Neuronal stem cell (in vitro differentiated cells): Measurements from ENCODE around the gene EHMT2.
"Not testable (repeated sequence)": the region's sequence is repeated elsewhere in the genome, so short reads cannot be mapped to it uniquely, and the experiment has no call there.

Source experiments
- DNase-seq: peaks from one replicate; pipeline ENCODE4 v3.0.0-alpha.2; 2013; ENCODE audit warnings: low spot score
- H2AFZ ChIP-seq: one replicate; pipeline ENCODE4 v1.6.1; 2013; ENCODE audit warnings: mild to moderate bottlenecking, low read length, inconsistent platforms
- H2AK5ac ChIP-seq: 2 replicates; pipeline ENCODE4 v1.6.1; 2013; ENCODE audit warnings: low read depth, mild to moderate bottlenecking, inconsistent platforms, low read length, moderate library complexity, mixed read lengths
- H2BK120ac ChIP-seq: 2 replicates; pipeline ENCODE4 v1.6.1; 2013; ENCODE audit warnings: low read depth, mild to moderate bottlenecking, inconsistent platforms, low read length, moderate library complexity, mixed read lengths
- H2BK12ac ChIP-seq: one replicate; pipeline ENCODE4 v1.6.1; 2013; ENCODE audit warnings: low read length, inconsistent platforms
- H2BK15ac ChIP-seq: 2 replicates; pipeline ENCODE4 v1.6.1; 2013; ENCODE audit warnings: mild to moderate bottlenecking, low read length, inconsistent platforms, mixed read lengths
- H2BK5ac ChIP-seq: one replicate; pipeline ENCODE4 v1.6.1; 2013; ENCODE audit warnings: inconsistent platforms, mild to moderate bottlenecking, low read length, moderate library complexity
- H3K14ac ChIP-seq: one replicate; pipeline ENCODE4 v1.6.1; 2013; ENCODE audit warnings: low read length, inconsistent platforms
- H3K18ac ChIP-seq: 2 replicates; pipeline ENCODE4 v1.6.1; 2013; ENCODE audit warnings: low read length, inconsistent platforms
- H3K23ac ChIP-seq: 2 replicates; pipeline ENCODE4 v1.6.1; 2013; ENCODE audit warnings: low read depth, mild to moderate bottlenecking, mixed read lengths, low read length, inconsistent platforms; ENCODE audit not compliant: poor library complexity
- H3K27ac ChIP-seq: replicated peaks from 3 replicates; pipeline ENCODE4 v1.5.1; 2013; ENCODE audit warnings: low read length, inconsistent platforms
- H3K27me3 ChIP-seq, 3 experiments: 2 replicates each; pipeline ENCODE4 v1.6.1; 2013; ENCODE audit warnings: low read length in 3 of 3, mild to moderate bottlenecking in 2 of 3, inconsistent platforms in 1 of 3, low read depth in 1 of 3, mixed read lengths in 1 of 3, moderate library complexity in 1 of 3; ENCODE audit not compliant: control insufficient read depth in 3 of 3, insufficient read depth in 3 of 3
- H3K36me3 ChIP-seq, 2 donors: replicated peaks in 1 of 2; 2 replicates each; pipeline ENCODE4 v1.6.1; 2013; ENCODE audit warnings: low read length in 2 of 2; ENCODE audit not compliant: control insufficient read depth in 2 of 2, insufficient read depth in 2 of 2
- H3K4ac ChIP-seq: 2 replicates; pipeline ENCODE4 v1.6.1; 2013; ENCODE audit warnings: inconsistent platforms, mild to moderate bottlenecking, low read length, moderate library complexity
- H3K4me1 ChIP-seq, 2 donors: 1 replicate in 1 of 2; 2 replicates in 1 of 2; pipeline ENCODE4 v1.6.1; 2013; ENCODE audit warnings: low read length in 2 of 2, low read depth in 1 of 2; ENCODE audit not compliant: control insufficient read depth in 2 of 2, insufficient read depth in 1 of 2
- H3K4me2 ChIP-seq: one replicate; pipeline ENCODE4 v1.6.1; 2013; ENCODE audit warnings: mild to moderate bottlenecking, low read length, inconsistent platforms; ENCODE audit not compliant: insufficient read depth, poor library complexity, severe bottlenecking
- H3K4me3 ChIP-seq, 2 donors: 2 replicates each; pipeline ENCODE4 v1.5.1; 2013; ENCODE audit warnings: low read length in 2 of 2, mild to moderate bottlenecking in 2 of 2, inconsistent platforms in 1 of 2, moderate library complexity in 1 of 2
- H3K79me1 ChIP-seq: one replicate; pipeline ENCODE4 v1.6.1; 2013; ENCODE audit warnings: low read depth, mild to moderate bottlenecking, inconsistent platforms, low read length, moderate library complexity
- H3K9ac ChIP-seq: one replicate; pipeline ENCODE4 v1.6.1; 2013; ENCODE audit warnings: mild to moderate bottlenecking, low read depth, low read length, inconsistent platforms; ENCODE audit not compliant: poor library complexity
- H3K9me3 ChIP-seq, 2 donors: replicated peaks in 1 of 2; 2 replicates each; pipeline versions ENCODE3 to v1.6.1; 2013; ENCODE audit warnings: low read length in 2 of 2, mild to moderate bottlenecking in 2 of 2, inconsistent platforms in 1 of 2, low read depth in 1 of 2, mixed read lengths in 1 of 2, moderate library complexity in 1 of 2; ENCODE audit not compliant: control insufficient read depth in 2 of 2, insufficient read depth in 1 of 2
- H4K8ac ChIP-seq: one replicate; pipeline ENCODE4 v1.6.1; 2013; ENCODE audit warnings: low read depth, mild to moderate bottlenecking, inconsistent platforms, low read length, moderate library complexity
- H4K91ac ChIP-seq: one replicate; pipeline ENCODE4 v1.6.1; 2013; ENCODE audit warnings: low read length, low read depth, mild to moderate bottlenecking, inconsistent platforms; ENCODE audit not compliant: poor library complexity
- WGBS, 2 donors: extraction: QIAGEN DNeasy Blood & Tissue Kit; methylation state at CpG; one replicate each; pipeline ENCODE4 v1.1.7; 2013; ENCODE audit warnings: missing lambda C conversion rate in 2 of 2, mixed read lengths in 1 of 2; ENCODE audit not compliant: insufficient read length in 2 of 2, insufficient replicate concordance in 1 of 2; ENCODE audit errors: extremely low coverage in 2 of 2; 5-methylcytosine and 5-hydroxymethylcytosine counted together

EHMT2 gene

GRCh38 chr6:31908791-31909190 is 11.3 kb upstream of the EHMT2 start:
- Histone ChIP-seq H3K4me2 (no peak overlapping the region), H3K23ac (no peak overlapping the region), H2AFZ (no peak overlapping the region), H3K36me3 (no peaks in the 10 kb centered on the region), H3K27ac (no peak overlapping the region), H4K91ac (no peak overlapping the region), H3K14ac (no peak overlapping the region), H3K4me3 (no peak overlapping the region), H2BK15ac (no peak overlapping the region), H3K79me1 (no peaks in the 10 kb centered on the region), H2BK120ac (no peak overlapping the region), H4K8ac (no peak overlapping the region), H3K27me3 (peaks cover 0 to 3% (median 0%) of the 10 kb centered on the region in 3 experiments), H3K9me3 (no peaks in the 10 kb centered on the region), H3K9ac (no peak overlapping the region), H2BK5ac (no peak overlapping the region), H3K4ac (no peak overlapping the region), H2AK5ac (no peak overlapping the region), H2BK12ac (no peak overlapping the region), H3K18ac (no peak overlapping the region), H3K4me1 (peaks cover 6 to 8% of the 10 kb centered on the region in 2 donors)
- DNase-seq = no peak
- WGBS, 2 donors = no CpG with 5 or more reads among the region's 4 CpGs

DNA sequence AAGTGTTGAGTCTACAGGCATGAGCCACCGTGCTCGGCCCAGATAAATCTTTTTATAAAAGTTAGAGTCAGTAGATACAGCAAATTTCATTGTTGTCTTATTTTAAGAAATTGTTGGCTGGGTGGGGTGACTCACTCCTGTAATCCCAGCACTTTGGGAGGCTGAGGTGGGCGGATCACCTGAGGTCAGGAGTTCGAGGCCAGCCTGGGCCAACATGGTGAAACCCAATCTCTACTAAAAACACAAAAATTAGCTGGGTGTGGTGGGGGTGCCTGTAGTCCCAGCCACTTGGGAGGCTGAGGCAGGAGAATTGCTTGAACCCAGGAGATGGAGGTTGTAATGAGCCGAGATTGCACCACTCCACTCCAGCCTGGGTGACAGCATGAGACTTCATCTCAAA is 10.8 kb upstream of the EHMT2 start:
- H3K14ac ChIP-seq, H2AFZ ChIP-seq, H2BK12ac ChIP-seq, H2BK120ac ChIP-seq, H2BK15ac ChIP-seq, DNase-seq, H2BK5ac ChIP-seq, H2AK5ac ChIP-seq, H4K91ac ChIP-seq, H3K9ac ChIP-seq, H3K27me3 ChIP-seq, H3K4ac ChIP-seq, H4K8ac ChIP-seq, H3K4me3 ChIP-seq, H3K4me2 ChIP-seq, H3K27ac ChIP-seq, H3K79me1 ChIP-seq, H3K23ac ChIP-seq, H3K36me3 ChIP-seq, H3K4me1 ChIP-seq, H3K9me3 ChIP-seq, H3K18ac ChIP-seq: not testable (repeated sequence)
- WGBS, 2 donors = no CpG with 5 or more reads among the region's 5 CpGs

GRCh38 chr6:31907158-31907813 is 9.8 kb upstream of the EHMT2 start:
- peaks cover 11 to 12% of the 10 kb centered on the region in 2 donors for H3K4me1 ChIP-seq
- H2AFZ ChIP-seq = no peak overlapping the region
- no peaks in the 10 kb centered on the region for H3K79me1 ChIP-seq
- H3K4me3 ChIP-seq = no peak overlapping the region
- H3K9ac ChIP-seq = no peak overlapping the region
- no peak overlapping the region for H4K8ac ChIP-seq
- H3K14ac ChIP-seq = no peak overlapping the region
- no peak overlapping the region for H2BK15ac ChIP-seq
- no peak overlapping the region for H2AK5ac ChIP-seq
- H3K4me2 ChIP-seq = peak overlapping the region; percentile 4
- no peak for DNase-seq
- no peaks in the 10 kb centered on the region for H3K9me3 ChIP-seq
- H3K27me3 ChIP-seq = peaks cover 0 to 3% (median 0%) of the 10 kb centered on the region in 3 experiments
- no peaks in the 10 kb centered on the region for H3K36me3 ChIP-seq
- no peak overlapping the region for H3K18ac ChIP-seq
- no peak overlapping the region for H2BK120ac ChIP-seq
- no peak overlapping the region for H4K91ac ChIP-seq
- no CpG with 5 or more reads among the region's 7 CpGs for WGBS, 2 donors
- H3K27ac ChIP-seq = no peak overlapping the region
- H3K4ac ChIP-seq = no peak overlapping the region
- H2BK12ac ChIP-seq = no peak overlapping the region
- H2BK5ac ChIP-seq = no peak overlapping the region
- H3K23ac ChIP-seq = no peak overlapping the region

DNA sequence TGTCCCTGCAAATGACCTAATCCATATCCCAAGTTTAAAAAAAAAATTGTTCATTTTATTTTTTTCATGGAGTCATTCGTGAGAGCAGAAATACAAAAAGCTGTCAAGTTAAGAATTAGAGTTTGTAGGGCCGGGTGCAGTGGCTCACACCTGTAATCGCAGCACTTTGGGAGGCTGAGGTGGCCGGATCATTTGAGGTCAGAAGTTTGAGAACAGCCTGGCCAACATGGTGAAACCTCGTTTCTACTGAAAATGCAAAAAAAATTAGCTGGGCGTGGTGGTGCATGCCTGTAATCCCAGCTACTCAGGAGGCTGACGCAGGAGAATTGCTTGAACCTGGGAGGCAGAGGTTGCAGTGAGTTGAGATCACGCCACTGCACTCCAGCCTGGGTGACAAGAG is 9.2 kb upstream of the EHMT2 start:
- not testable (repeated sequence) for H4K8ac ChIP-seq, H2BK12ac ChIP-seq, H4K91ac ChIP-seq, H2BK15ac ChIP-seq, H3K27me3 ChIP-seq, H3K36me3 ChIP-seq, DNase-seq, H2BK5ac ChIP-seq, H3K4me3 ChIP-seq, H3K9ac ChIP-seq, H3K4ac ChIP-seq, H3K9me3 ChIP-seq, H3K79me1 ChIP-seq, H3K4me2 ChIP-seq, H3K27ac ChIP-seq, H2AFZ ChIP-seq, H3K18ac ChIP-seq, H2BK120ac ChIP-seq, H3K14ac ChIP-seq, H3K23ac ChIP-seq, H2AK5ac ChIP-seq
- peaks cover 10 to 11% of the 10 kb centered on the region in 2 donors for H3K4me1 ChIP-seq
- WGBS, 2 donors = no CpG with 5 or more reads among the region's 8 CpGs
